Measurements from ENCODE around the gene YPEL1.

DNA sequence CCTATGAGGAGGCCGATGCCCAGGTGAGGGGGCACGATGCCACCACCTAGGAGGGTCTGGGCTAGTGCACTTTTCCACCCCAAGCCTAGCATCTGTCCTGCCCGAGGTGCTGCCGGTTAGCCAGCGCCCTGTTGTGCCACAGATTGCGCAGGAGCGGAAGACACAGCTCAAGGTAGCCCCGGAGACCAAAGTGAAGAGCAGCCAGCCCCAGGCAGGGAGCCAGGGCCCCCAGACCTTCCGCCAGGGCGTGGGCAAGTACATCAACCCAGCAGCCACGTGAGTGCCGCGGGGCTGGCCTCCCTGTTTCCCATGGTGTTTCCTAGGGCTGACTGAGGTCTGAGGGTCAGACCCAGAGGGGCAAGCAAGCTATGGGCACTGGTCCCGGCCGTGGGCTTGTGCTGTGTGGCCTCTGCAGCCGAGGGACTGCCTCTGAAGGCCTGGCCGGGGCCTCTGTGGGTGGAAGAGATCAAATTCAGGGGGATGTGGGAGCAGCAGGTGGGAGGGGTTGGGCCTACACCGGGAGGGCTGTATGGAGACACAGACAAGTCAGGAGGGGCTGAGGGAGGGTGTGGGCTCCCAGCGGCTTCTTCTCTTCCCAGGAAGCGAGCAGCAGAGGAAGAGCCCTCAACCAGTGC is 40.7 kb downstream of the YPEL1 start:
- TF ChIP-seq, protein P1, sequence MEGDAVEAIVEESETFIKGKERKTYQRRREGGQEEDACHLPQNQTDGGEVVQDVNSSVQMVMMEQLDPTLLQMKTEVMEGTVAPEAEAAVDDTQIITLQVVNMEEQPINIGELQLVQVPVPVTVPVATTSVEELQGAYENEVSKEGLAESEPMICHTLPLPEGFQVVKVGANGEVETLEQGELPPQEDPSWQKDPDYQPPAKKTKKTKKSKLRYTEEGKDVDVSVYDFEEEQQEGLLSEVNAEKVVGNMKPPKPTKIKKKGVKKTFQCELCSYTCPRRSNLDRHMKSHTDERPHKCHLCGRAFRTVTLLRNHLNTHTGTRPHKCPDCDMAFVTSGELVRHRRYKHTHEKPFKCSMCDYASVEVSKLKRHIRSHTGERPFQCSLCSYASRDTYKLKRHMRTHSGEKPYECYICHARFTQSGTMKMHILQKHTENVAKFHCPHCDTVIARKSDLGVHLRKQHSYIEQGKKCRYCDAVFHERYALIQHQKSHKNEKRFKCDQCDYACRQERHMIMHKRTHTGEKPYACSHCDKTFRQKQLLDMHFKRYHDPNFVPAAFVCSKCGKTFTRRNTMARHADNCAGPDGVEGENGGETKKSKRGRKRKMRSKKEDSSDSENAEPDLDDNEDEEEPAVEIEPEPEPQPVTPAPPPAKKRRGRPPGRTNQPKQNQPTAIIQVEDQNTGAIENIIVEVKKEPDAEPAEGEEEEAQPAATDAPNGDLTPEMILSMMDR (IDR thresholded peaks at IDR 0.05 in 2 of 3, conservative IDR thresholded peaks at IDR 0.05 in 1 of 3; ENCODE audit: borderline replicate concordance in 1 of 3, insufficient read depth in 1 of 3, low read depth in 2 of 3, low read length in 2 of 3), result no peak
- TF ChIP-seq CBX3 (IDR thresholded peaks at IDR 0.05; ENCODE audit: low read depth) (no peak), TCF7L2 (IDR thresholded peaks at IDR 0.05; ENCODE audit: borderline replicate concordance, extremely low read depth, insufficient read depth, insufficient read length) (no peak), POLR2A (IDR thresholded peaks at IDR 0.05; ENCODE audit: borderline replicate concordance, extremely low read depth, insufficient read depth, insufficient read length) (no peak)
- TF ChIP-seq, protein P2, sequence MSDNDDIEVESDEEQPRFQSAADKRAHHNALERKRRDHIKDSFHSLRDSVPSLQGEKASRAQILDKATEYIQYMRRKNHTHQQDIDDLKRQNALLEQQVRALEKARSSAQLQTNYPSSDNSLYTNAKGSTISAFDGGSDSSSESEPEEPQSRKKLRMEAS (IDR thresholded peaks at IDR 0.05), result no peak
